Measurements from ENCODE around the gene LARP1.

GRCh38 chr5:154862766-154863165 is 107.6 kb downstream of the LARP1 start:
- TF ChIP-seq, protein P1, sequence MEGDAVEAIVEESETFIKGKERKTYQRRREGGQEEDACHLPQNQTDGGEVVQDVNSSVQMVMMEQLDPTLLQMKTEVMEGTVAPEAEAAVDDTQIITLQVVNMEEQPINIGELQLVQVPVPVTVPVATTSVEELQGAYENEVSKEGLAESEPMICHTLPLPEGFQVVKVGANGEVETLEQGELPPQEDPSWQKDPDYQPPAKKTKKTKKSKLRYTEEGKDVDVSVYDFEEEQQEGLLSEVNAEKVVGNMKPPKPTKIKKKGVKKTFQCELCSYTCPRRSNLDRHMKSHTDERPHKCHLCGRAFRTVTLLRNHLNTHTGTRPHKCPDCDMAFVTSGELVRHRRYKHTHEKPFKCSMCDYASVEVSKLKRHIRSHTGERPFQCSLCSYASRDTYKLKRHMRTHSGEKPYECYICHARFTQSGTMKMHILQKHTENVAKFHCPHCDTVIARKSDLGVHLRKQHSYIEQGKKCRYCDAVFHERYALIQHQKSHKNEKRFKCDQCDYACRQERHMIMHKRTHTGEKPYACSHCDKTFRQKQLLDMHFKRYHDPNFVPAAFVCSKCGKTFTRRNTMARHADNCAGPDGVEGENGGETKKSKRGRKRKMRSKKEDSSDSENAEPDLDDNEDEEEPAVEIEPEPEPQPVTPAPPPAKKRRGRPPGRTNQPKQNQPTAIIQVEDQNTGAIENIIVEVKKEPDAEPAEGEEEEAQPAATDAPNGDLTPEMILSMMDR (IDR thresholded peaks at IDR 0.05) = no peak
- no peak for TF ChIP-seq POLR2A (IDR thresholded peaks at IDR 0.05)
